Left hindlimb (tissue), 1 donor: Measurements from ENCODE around the gene TTC22.

Experiments used
- DNase-seq: peaks from one replicate; pipeline ENCODE4 v3.0.0-alpha.2; 2018

The TTC22 gene

GRCh38 chr1:54806931-54807611 lies 5.9 kb upstream of the TTC22 start:
- no peak for DNase-seq

GRCh38 chr1:54805981-54806381 lies 4.9 kb upstream of the TTC22 start:
- DNase-seq: no peak

GRCh38 chr1:54805466-54805865 lies 4.3 kb upstream of the TTC22 start:
- DNase-seq: no peak

GRCh38 chr1:54804471-54805132 lies 3.5 kb upstream of the TTC22 start:
- no peak for DNase-seq

GRCh38 chr1:54803761-54804470 lies 2.8 kb upstream of the TTC22 start:
- no peak for DNase-seq

GRCh38 chr1:54800041-54800898 lies 853 bp downstream of the TTC22 start:
- DNase-seq: peak; percentile 21

GRCh38 chr1:54798769-54799641 lies 2.1 kb downstream of the TTC22 start:
- DNase-seq: peak; percentile 7

- no peak for DNase-seq
Measured at GRCh38 chr1:54798206-54798605, 2.9 kb downstream of the TTC22 start.

- DNase-seq: no peak
Measured at GRCh38 chr1:54796902-54797301, 4.2 kb downstream of the TTC22 start.

- no peak for DNase-seq
Measured at GRCh38 chr1:54795841-54796468, 5.2 kb downstream of the TTC22 start.

GRCh38 chr1:54795356-54795665 lies 5.8 kb downstream of the TTC22 start:
- DNase-seq: no peak

GRCh38 chr1:54794451-54795355 lies 6.4 kb downstream of the TTC22 start:
- DNase-seq: peak; percentile 15

- DNase-seq: peak; percentile 67
Measured at GRCh38 chr1:54792686-54793282, 8.3 kb downstream of the TTC22 start.

- peak; percentile 2 for DNase-seq
Measured at GRCh38 chr1:54791880-54792522, 9.1 kb downstream of the TTC22 start.

GRCh38 chr1:54788459-54788858 lies 12.7 kb downstream of the TTC22 start:
- no peak for DNase-seq

- DNase-seq: no peak
Measured at GRCh38 chr1:54787604-54788003, 13.5 kb downstream of the TTC22 start.

- DNase-seq: no peak
Measured at GRCh38 chr1:54786778-54787177, 14.3 kb downstream of the TTC22 start.

- DNase-seq: no peak
Measured at GRCh38 chr1:54784066-54784465, 17.1 kb downstream of the TTC22 start.

- no peak for DNase-seq
Measured at GRCh38 chr1:54782588-54782987, 18.5 kb downstream of the TTC22 start.

GRCh38 chr1:54782156-54782555 lies 19.0 kb downstream of the TTC22 start:
- DNase-seq: no peak
